ENCODE results near the gene OR1J4.
"Not testable (repeated sequence)": the region's sequence is repeated elsewhere in the genome, so short reads cannot be mapped to it uniquely, and the experiment has no call there.

Gene OR1J4

GRCh38 chr9:122536134-122536533, 17.2 kb downstream of the OR1J4 start:
- Histone ChIP-seq H3K9me3 (ENCODE audit: low read length) (no peaks in the 10 kb centered on the region), H3K27me3 (ENCODE audit: insufficient read depth, low read length) (peaks cover 4% of the 10 kb centered on the region), H3K4me1 (ENCODE audit: insufficient read depth, low read length) (no peaks in the 10 kb centered on the region), H3K4me3 (ENCODE audit: low read length) (no peak overlapping the region), H2AFZ (ENCODE audit: low read depth, low read length) (no peak overlapping the region), H3K36me3 (ENCODE audit: insufficient read depth, low read length) (no peaks in the 10 kb centered on the region)

- not testable (repeated sequence) for H3K36me3 ChIP-seq (ENCODE audit: insufficient read depth, low read length); H2AFZ ChIP-seq (ENCODE audit: low read depth, low read length); H3K4me3 ChIP-seq (ENCODE audit: low read length); H3K27me3 ChIP-seq (ENCODE audit: insufficient read depth, low read length); H3K9me3 ChIP-seq (ENCODE audit: low read length); H3K4me1 ChIP-seq (ENCODE audit: insufficient read depth, low read length)
These were observed 18.1 kb downstream of the OR1J4 start for GRCh38 chr9:122537066-122537465.

- Histone ChIP-seq H3K4me1 (ENCODE audit: insufficient read depth, low read length) (no peaks in the 10 kb centered on the region), H3K36me3 (ENCODE audit: insufficient read depth, low read length) (no peaks in the 10 kb centered on the region)
These were observed 19.8 kb downstream of the OR1J4 start for GRCh38 chr9:122538757-122539156.

GRCh38 chr9:122546196-122546595, 27.3 kb downstream of the OR1J4 start:
- H3K9me3 ChIP-seq (ENCODE audit: low read length): no peaks in the 10 kb centered on the region
- no peak overlapping the region for H3K4me3 ChIP-seq (ENCODE audit: low read length)
- peaks cover 2% of the 10 kb centered on the region for H3K27me3 ChIP-seq (ENCODE audit: insufficient read depth, low read length)
- H3K4me1 ChIP-seq (ENCODE audit: insufficient read depth, low read length): no peaks in the 10 kb centered on the region
- no peak overlapping the region for H2AFZ ChIP-seq (ENCODE audit: low read depth, low read length)
- H3K36me3 ChIP-seq (ENCODE audit: insufficient read depth, low read length): no peaks in the 10 kb centered on the region

More at GRCh38 chr9:122538757-122539156, 19.8 kb downstream of the OR1J4 start:
- Histone ChIP-seq H3K27me3 (ENCODE audit: insufficient read depth, low read length) (peaks cover 2% of the 10 kb centered on the region), H3K9me3 (ENCODE audit: low read length) (no peaks in the 10 kb centered on the region), H2AFZ (ENCODE audit: low read depth, low read length) (no peak overlapping the region), H3K4me3 (ENCODE audit: low read length) (no peak overlapping the region)

GRCh38 chr9:122551371-122551770, 32.4 kb downstream of the OR1J4 start:
- no peaks in the 10 kb centered on the region for H3K9me3 ChIP-seq (ENCODE audit: low read length)
- no peaks in the 10 kb centered on the region for H3K36me3 ChIP-seq (ENCODE audit: insufficient read depth, low read length)
- H3K4me1 ChIP-seq (ENCODE audit: insufficient read depth, low read length): no peaks in the 10 kb centered on the region
- no peak overlapping the region for H3K4me3 ChIP-seq (ENCODE audit: low read length)
- H2AFZ ChIP-seq (ENCODE audit: low read depth, low read length): no peak overlapping the region
- peaks cover 7% of the 10 kb centered on the region for H3K27me3 ChIP-seq (ENCODE audit: insufficient read depth, low read length)

GRCh38 chr9:122552812-122553211, 33.9 kb downstream of the OR1J4 start, which contains the start of gene OR1N2:
TSS of gene OR1N2 (plus strand) at chr9:122553112. CDS start at chr9:122553212, 100 bp downstream.
- Histone ChIP-seq H3K9me3 (ENCODE audit: low read length) (no peaks in the 10 kb centered on the region), H3K4me3 (ENCODE audit: low read length) (no peak within 1 kb of the TSS), H3K36me3 (ENCODE audit: insufficient read depth, low read length) (no peaks in the 10 kb centered on the region), H3K27me3 (ENCODE audit: insufficient read depth, low read length) (peaks cover 7% of the 10 kb centered on the region), H2AFZ (ENCODE audit: low read depth, low read length) (no peak within 1 kb of the TSS), H3K4me1 (ENCODE audit: insufficient read depth, low read length) (no peaks in the 10 kb centered on the region)

GRCh38 chr9:122561446-122561845, 42.5 kb downstream of the OR1J4 start:
- Histone ChIP-seq H3K4me1 (ENCODE audit: insufficient read depth, low read length) (no peaks in the 10 kb centered on the region), H2AFZ (ENCODE audit: low read depth, low read length) (no peak overlapping the region), H3K36me3 (ENCODE audit: insufficient read depth, low read length) (no peaks in the 10 kb centered on the region)

GRCh38 chr9:122562134-122562760, 43.3 kb downstream of the OR1J4 start:
- no peaks in the 10 kb centered on the region for H3K27me3 ChIP-seq (ENCODE audit: insufficient read depth, low read length)
- H3K9me3 ChIP-seq (ENCODE audit: low read length): no peaks in the 10 kb centered on the region
- H3K4me1 ChIP-seq (ENCODE audit: insufficient read depth, low read length): no peaks in the 10 kb centered on the region
- no peaks in the 10 kb centered on the region for H3K36me3 ChIP-seq (ENCODE audit: insufficient read depth, low read length)
- no peak overlapping the region for H2AFZ ChIP-seq (ENCODE audit: low read depth, low read length)
- H3K4me3 ChIP-seq (ENCODE audit: low read length): no peak overlapping the region

More at GRCh38 chr9:122561446-122561845, 42.5 kb downstream of the OR1J4 start:
- Histone ChIP-seq H3K27me3 (ENCODE audit: insufficient read depth, low read length) (no peaks in the 10 kb centered on the region), H3K4me3 (ENCODE audit: low read length) (no peak overlapping the region), H3K9me3 (ENCODE audit: low read length) (no peaks in the 10 kb centered on the region)

GRCh38 chr9:122567901-122568300, 49.0 kb downstream of the OR1J4 start:
- H3K4me1 ChIP-seq (ENCODE audit: insufficient read depth, low read length): no peaks in the 10 kb centered on the region
- H2AFZ ChIP-seq (ENCODE audit: low read depth, low read length): no peak overlapping the region
- H3K4me3 ChIP-seq (ENCODE audit: low read length): no peak overlapping the region
- no peaks in the 10 kb centered on the region for H3K27me3 ChIP-seq (ENCODE audit: insufficient read depth, low read length)
- no peaks in the 10 kb centered on the region for H3K9me3 ChIP-seq (ENCODE audit: low read length)
- no peaks in the 10 kb centered on the region for H3K36me3 ChIP-seq (ENCODE audit: insufficient read depth, low read length)
